Smooth muscle cell (in vitro differentiated cells): ENCODE data around the gene GFOD2. TPM values are rescaled to one million over a fixed set of nuclear protein-coding genes. Genes with fewer than 3 reads are reported as not detected.
A peak's percentile ranks its signal among the peaks of the same experiment; 100 is the strongest.

Experiments used
- DNase-seq: peaks from one replicate; lab custom pipeline; 2025; ENCODE audit not compliant: unreplicated experiment; lab: John Stamatoyannopoulos, UW
- H2AFZ ChIP-seq: fragments of 200-600 bp; sonication (generic); 2 replicates; pipeline ENCODE4 v1.6.0; 2016; ENCODE audit warnings: antibody characterized with exemption, low read depth, mild to moderate bottlenecking
- H3F3A ChIP-seq: fragments of 200-600 bp; sonication (generic); 2 replicates; pipeline ENCODE4 v1.6.0; 2017; ENCODE audit warnings: antibody characterized with exemption, low read depth
- H3K27ac ChIP-seq: fragments of 200-600 bp; sonication (generic); 2 replicates; pipeline ENCODE4 v1.5.1; 2016; ENCODE audit warnings: low read depth, mild to moderate bottlenecking
- H3K27me3 ChIP-seq: fragments of 200-600 bp; sonication (generic); 2 replicates; pipeline ENCODE4 v1.6.1; 2016; ENCODE audit warnings: low read depth, mild to moderate bottlenecking
- H3K36me3 ChIP-seq: fragments of 200-600 bp; sonication (generic); 2 replicates; pipeline ENCODE4 v1.5.1; 2016; ENCODE audit warnings: low read depth
- H3K4me1 ChIP-seq: fragments of 200-600 bp; sonication (generic); 2 replicates; pipeline ENCODE4 v1.5.1; 2016; ENCODE audit warnings: low read depth
- H3K4me2 ChIP-seq: fragments of 200-600 bp; sonication (generic); 2 replicates; pipeline ENCODE4 v1.6.0; 2016; ENCODE audit warnings: mild to moderate bottlenecking
- H3K4me3 ChIP-seq: fragments of 200-600 bp; sonication (generic); 2 replicates; pipeline ENCODE4 v1.5.1; 2016; ENCODE audit warnings: mild to moderate bottlenecking
- H3K79me2 ChIP-seq: fragments of 200-600 bp; sonication (generic); 2 replicates; pipeline ENCODE4 v1.6.0; 2016; ENCODE audit warnings: low read depth, mild to moderate bottlenecking
- H3K9ac ChIP-seq: fragments of 200-600 bp; sonication (generic); 2 replicates; pipeline ENCODE4 v1.6.0; 2016; ENCODE audit warnings: low read depth
- H3K9me3 ChIP-seq: fragments of 200-600 bp; sonication (generic); replicated peaks from 2 replicates; pipeline ENCODE4 v1.5.1; 2016; ENCODE audit warnings: low read depth
- H4K20me1 ChIP-seq: fragments of 200-600 bp; sonication (generic); 2 replicates; pipeline ENCODE4 v1.6.0; 2016; ENCODE audit warnings: low read depth
- WGBS: methylation state at CpG from one replicate; pipeline ENCODE4 v1.1.7; 2016; ENCODE audit warnings: low lambda C conversion rate; 5-methylcytosine and 5-hydroxymethylcytosine counted together
- polyA plus RNA-seq: library from polyadenylated mRNA; unstranded; fragments of >200 nt; fragmentation: Nextera tagmentation; extraction: Ambion mirVana; gene quantifications from 2 replicates; pipeline ENCODE4 v1.2.1, GENCODE V29; 2016
- total RNA-seq: library from RNA; depleted of rRNA; stranded (reverse); fragments of >200 nt; gene quantifications from 2 replicates; pipeline ENCODE4 v1.2.3, GENCODE V29; 2014
- TF ChIP-seq, protein P1 (sequence below): fragments of 200-600 bp; sonication (generic); IDR thresholded peaks from 2 replicates; pipeline ENCODE4 v1.5.1; 2017; ENCODE audit warnings: borderline replicate concordance, mild to moderate bottlenecking, antibody characterized with exemption; ENCODE audit not compliant: insufficient read depth, poor library complexity, severe bottlenecking

GFOD2 gene
- total and polyA plus RNA-seq, 2 experiments from 2014 or later = 15.0 to 15.1 TPM

DNA sequence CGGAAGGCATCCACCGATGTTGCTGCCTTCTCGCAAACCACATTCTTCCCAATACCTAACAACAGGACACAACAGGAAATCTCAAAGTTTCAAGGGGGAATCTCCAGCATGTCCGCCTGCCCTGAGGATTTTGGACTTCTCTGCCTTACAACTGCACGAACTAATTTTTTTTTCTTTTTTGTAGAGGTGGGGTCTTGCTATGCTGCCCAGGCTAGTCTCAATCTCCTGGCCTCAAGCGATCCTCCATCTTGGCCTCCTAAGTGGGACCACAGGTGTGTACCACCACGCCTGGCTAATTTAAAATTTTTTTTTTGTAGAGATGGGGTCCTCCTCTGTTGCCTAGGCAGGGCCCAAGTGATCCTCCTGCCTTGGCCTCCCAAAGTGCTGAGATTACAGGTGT is 43.1 kb downstream of the GFOD2 start:
- no peaks in the 10 kb centered on the region for H3K9me3 ChIP-seq
- 96% methylated on average over 7 of the region's 7 CpGs for WGBS

DNA sequence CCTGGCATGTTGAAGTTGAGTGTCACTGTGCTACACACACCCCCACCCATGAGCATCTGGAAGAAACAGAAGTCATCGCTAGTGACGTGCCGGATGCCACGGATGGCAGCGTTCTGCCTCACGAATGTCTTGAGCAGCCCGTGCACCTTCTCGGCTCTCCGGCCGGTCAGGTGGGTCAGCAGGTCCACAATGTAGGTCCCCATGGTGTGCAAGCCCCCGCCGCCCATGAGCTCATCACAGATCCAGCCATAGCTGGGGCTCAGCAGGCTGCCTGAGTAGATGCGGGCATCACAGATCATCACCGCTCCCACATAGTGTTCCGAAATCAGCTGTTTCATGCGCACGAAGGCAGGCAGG is 43.6 kb downstream of the GFOD2 start:
- TF ChIP-seq, protein P1, sequence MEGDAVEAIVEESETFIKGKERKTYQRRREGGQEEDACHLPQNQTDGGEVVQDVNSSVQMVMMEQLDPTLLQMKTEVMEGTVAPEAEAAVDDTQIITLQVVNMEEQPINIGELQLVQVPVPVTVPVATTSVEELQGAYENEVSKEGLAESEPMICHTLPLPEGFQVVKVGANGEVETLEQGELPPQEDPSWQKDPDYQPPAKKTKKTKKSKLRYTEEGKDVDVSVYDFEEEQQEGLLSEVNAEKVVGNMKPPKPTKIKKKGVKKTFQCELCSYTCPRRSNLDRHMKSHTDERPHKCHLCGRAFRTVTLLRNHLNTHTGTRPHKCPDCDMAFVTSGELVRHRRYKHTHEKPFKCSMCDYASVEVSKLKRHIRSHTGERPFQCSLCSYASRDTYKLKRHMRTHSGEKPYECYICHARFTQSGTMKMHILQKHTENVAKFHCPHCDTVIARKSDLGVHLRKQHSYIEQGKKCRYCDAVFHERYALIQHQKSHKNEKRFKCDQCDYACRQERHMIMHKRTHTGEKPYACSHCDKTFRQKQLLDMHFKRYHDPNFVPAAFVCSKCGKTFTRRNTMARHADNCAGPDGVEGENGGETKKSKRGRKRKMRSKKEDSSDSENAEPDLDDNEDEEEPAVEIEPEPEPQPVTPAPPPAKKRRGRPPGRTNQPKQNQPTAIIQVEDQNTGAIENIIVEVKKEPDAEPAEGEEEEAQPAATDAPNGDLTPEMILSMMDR = no peak
- no peak for DNase-seq
- 98% methylated on average over 17 of the region's 17 CpGs for WGBS
- H3K4me2 ChIP-seq = no peak overlapping the region
- H3K36me3 ChIP-seq = no peaks in the 10 kb centered on the region
- H3K9ac ChIP-seq = no peak overlapping the region
- H3K27ac ChIP-seq = no peak overlapping the region
- H3K4me1 ChIP-seq = no peaks in the 10 kb centered on the region
- H3K4me3 ChIP-seq = no peak overlapping the region
- no peaks in the 10 kb centered on the region for H4K20me1 ChIP-seq
- H3K27me3 ChIP-seq = no peaks in the 10 kb centered on the region
- H2AFZ ChIP-seq = no peak overlapping the region
- no peaks in the 10 kb centered on the region for H3K9me3 ChIP-seq
- no peaks in the 10 kb centered on the region for H3K79me2 ChIP-seq
- H3F3A ChIP-seq = no peaks in the 10 kb centered on the region

More for the DNA sequence above, 43.1 kb downstream of the GFOD2 start:
- H3K36me3 ChIP-seq = no peaks in the 10 kb centered on the region
- TF ChIP-seq, protein P1 = no peak
- H3K4me3 ChIP-seq = no peak overlapping the region
- no peak overlapping the region for H2AFZ ChIP-seq
- H3K27me3 ChIP-seq = no peaks in the 10 kb centered on the region
- no peaks in the 10 kb centered on the region for H4K20me1 ChIP-seq
- H3F3A ChIP-seq = no peaks in the 10 kb centered on the region
- peak overlapping the region; percentile 63 for H3K27ac ChIP-seq
- no peak for DNase-seq
- H3K79me2 ChIP-seq = no peaks in the 10 kb centered on the region
- no peak overlapping the region for H3K4me2 ChIP-seq
- no peak overlapping the region for H3K9ac ChIP-seq
- H3K4me1 ChIP-seq = no peaks in the 10 kb centered on the region

DNA sequence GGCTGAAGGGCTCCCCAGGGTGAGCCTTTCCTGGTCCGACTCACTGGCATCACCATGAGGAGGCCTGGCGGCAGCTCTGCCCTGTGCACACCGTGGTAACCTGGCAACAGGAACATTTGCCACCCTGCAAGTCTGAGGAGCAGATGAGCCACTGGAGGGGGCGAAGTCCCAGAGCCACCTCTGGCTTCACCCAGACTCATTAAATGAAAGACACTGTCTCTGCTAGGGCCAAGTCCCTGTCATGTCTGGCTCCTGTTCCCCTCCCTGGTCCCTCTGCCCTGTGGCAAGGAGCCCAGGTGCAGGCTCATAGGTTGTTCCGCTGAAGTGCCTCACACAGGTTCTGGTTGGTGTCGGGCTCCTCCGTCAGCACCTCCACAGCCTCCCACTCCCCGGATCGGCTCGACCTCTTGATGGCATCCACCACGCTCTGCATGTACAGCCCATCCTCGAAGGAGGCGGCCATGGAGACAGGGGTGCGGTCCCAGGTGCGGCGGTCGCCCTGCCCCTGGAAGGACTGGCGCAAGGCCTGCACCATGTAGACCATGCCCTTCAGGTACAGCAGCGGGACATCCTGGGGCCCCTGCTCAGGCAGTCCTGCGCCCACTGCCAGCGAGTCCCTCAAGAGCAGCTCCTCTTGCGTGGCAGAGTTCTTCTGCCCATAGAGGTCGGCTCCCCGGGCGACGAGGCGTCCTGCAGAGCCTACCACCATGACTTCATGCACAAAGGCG is 44.1 kb downstream of the GFOD2 start:
- no peaks in the 10 kb centered on the region for H3K4me1 ChIP-seq
- H3K36me3 ChIP-seq = no peaks in the 10 kb centered on the region
- H3K4me3 ChIP-seq = no peak overlapping the region
- H3K27ac ChIP-seq = no peak overlapping the region
- no peaks in the 10 kb centered on the region for H3K27me3 ChIP-seq
- no peak overlapping the region for H3K4me2 ChIP-seq
- H3K9me3 ChIP-seq = no peaks in the 10 kb centered on the region
- no peak overlapping the region for H3K9ac ChIP-seq
- no peak overlapping the region for H2AFZ ChIP-seq
- TF ChIP-seq, protein P1 = no peak
- WGBS = 96% methylated on average over 28 of the region's 28 CpGs
- H4K20me1 ChIP-seq = no peaks in the 10 kb centered on the region
- H3F3A ChIP-seq = no peaks in the 10 kb centered on the region
- H3K79me2 ChIP-seq = no peaks in the 10 kb centered on the region
- DNase-seq = no peak
